K562 (cell line): ENCODE measurements around the gene SNX10. TPM values are rescaled to one million over a fixed set of nuclear protein-coding genes. Genes with fewer than 3 reads are reported as not detected.

ENCODE experiments used
- BRD4 ChIP-seq: fragments of 200-600 bp; sonication (generic); IDR thresholded peaks from 2 replicates; pipeline ENCODE4 v1.6.1; 2017; ENCODE audit warnings: inconsistent platforms
- BRD9 ChIP-seq: fragments of 450-650 bp; IDR thresholded peaks from 2 replicates; pipeline ENCODE4 v1.6.1; 2018; ENCODE audit warnings: low read depth; ENCODE audit not compliant: partially characterized antibody
- CTCFL ChIP-seq: IDR thresholded peaks from 2 replicates; pipeline ENCODE4 v1.6.1; 2011; ENCODE audit warnings: borderline replicate concordance, low read depth, mild to moderate bottlenecking, moderate library complexity, low read length; ENCODE audit not compliant: insufficient read depth, poor library complexity, severe bottlenecking
- E4F1 ChIP-seq: fragments of 250-450 bp; sonication (Bioruptor Pico); IDR thresholded peaks from 2 replicates; pipeline ENCODE4 v1.5.0; 2021; ENCODE audit warnings: mild to moderate bottlenecking, borderline replicate concordance
- FIP1L1 ChIP-seq: fragments of 200-400 bp; formaldehyde crosslinking; IDR thresholded peaks from 2 replicates; pipeline ENCODE4 v1.6.1; 2018; ENCODE audit warnings: mild to moderate bottlenecking, low read depth, low read length; ENCODE audit not compliant: poor library complexity, severe bottlenecking
- FOSL1 ChIP-seq: fragments of 200-800 bp; sonication (Bioruptor generic); conservative IDR thresholded peaks from 2 replicates; pipeline ENCODE4 v1.6.1; 2016; ENCODE audit warnings: missing genetic modification characterization, missing compliant biosample characterization
- GABPB1 ChIP-seq: sonication (generic); formaldehyde crosslinking; IDR thresholded peaks from 2 replicates; pipeline ENCODE4 v1.8.0; 2022; ENCODE audit warnings: mild to moderate bottlenecking, missing genetic modification reagents
- GATA2 ChIP-seq: sonication (generic); formaldehyde crosslinking; IDR thresholded peaks from 2 replicates; pipeline ENCODE4 v1.4.0; 2020; ENCODE audit warnings: mild to moderate bottlenecking, missing genetic modification reagents
- HMG20A ChIP-seq: fragments of 450-650 bp; formaldehyde crosslinking; conservative IDR thresholded peaks from 2 replicates; pipeline ENCODE4 v1.4.0; 2020; ENCODE audit warnings: mild to moderate bottlenecking, mixed read lengths
- IRF9 ChIP-seq: fragments of 450-650 bp; IDR thresholded peaks from 2 replicates; pipeline ENCODE4 v1.6.1; 2016; ENCODE audit warnings: missing biosample characterization, missing genetic modification characterization
- JUND ChIP-seq, 2 experiments: IDR thresholded peaks; 2 replicates in 1 of 2; 3 replicates in 1 of 2; pipeline ENCODE4 v1.6.1; 2011; ENCODE audit warnings: borderline replicate concordance in 2 of 2, low read depth in 2 of 2, low read length in 2 of 2, improper control_type of control experiment in 1 of 2, missing biosample characterization in 1 of 2, missing genetic modification characterization in 1 of 2, missing genetic modification reagents in 1 of 2
- KDM5B ChIP-seq: fragments of 200-600 bp; sonication (generic); IDR thresholded peaks from 2 replicates; pipeline ENCODE4 v1.6.1; 2012; ENCODE audit warnings: low read depth, mild to moderate bottlenecking, moderate library complexity, low read length, control low read depth, inconsistent platforms; ENCODE audit not compliant: insufficient replicate concordance
- MTF1 ChIP-seq: fragments of 250-450 bp; sonication (Bioruptor Pico); IDR thresholded peaks from 2 replicates; pipeline ENCODE4 v1.9.0; 2021; ENCODE audit warnings: moderate library complexity, mild to moderate bottlenecking, inconsistent platforms, borderline replicate concordance
- NBN ChIP-seq: fragments of 450-650 bp; IDR thresholded peaks from 2 replicates; pipeline ENCODE4 v1.6.1; 2016; ENCODE audit warnings: low read depth, mild to moderate bottlenecking
- PHB ChIP-seq: fragments of 250-450 bp; sonication (Bioruptor Pico); IDR thresholded peaks from 2 replicates; pipeline ENCODE4 v1.5.0; 2021
- PML ChIP-seq: IDR thresholded peaks from 2 replicates; pipeline ENCODE4 v1.6.1; 2012; ENCODE audit warnings: low read length, inconsistent platforms
- ZC3H8 ChIP-seq: fragments of 450-650 bp; IDR thresholded peaks from 2 replicates; pipeline ENCODE4 v1.6.1; 2017
- ZNF146 ChIP-seq: IDR thresholded peaks from one replicate; pipeline ENCODE4 v1.6.1; 2018; ENCODE audit warnings: missing compliant biosample characterization; ENCODE audit not compliant: unreplicated experiment
- ZNF316 ChIP-seq: fragments of 450-650 bp; IDR thresholded peaks from 2 replicates; pipeline ENCODE4 v1.6.1; 2016
- ZNF511 ChIP-seq: sonication (generic); formaldehyde crosslinking; IDR thresholded peaks from 2 replicates; pipeline ENCODE4 v1.8.0; 2022; ENCODE audit warnings: mild to moderate bottlenecking, missing genetic modification reagents
- ZNF764 ChIP-seq: fragments of 250-450 bp; sonication (Bioruptor Pico); IDR thresholded peaks from 2 replicates; pipeline ENCODE4 v1.4.0; 2020; ENCODE audit warnings: low read depth, mild to moderate bottlenecking, moderate library complexity
- polyA plus RNA-seq, 8 experiments: library from polyadenylated mRNA; depleted of rRNA in 4 of 8; stranded (reverse) in 5 of 8; unstranded in 3 of 8; fragments of >200 nt; fragmentation: Nextera tagmentation in 2 of 8; fragmentation: Illumina TruSeq in 1 of 8; extraction: Ambion mirVana in 2 of 8; extraction: Trizol in 1 of 8; gene quantifications; 2 replicates each; pipeline versions ENCODE4 v1.2.1 to v1.2.3, GENCODE V29; 2011 to 2014; ENCODE audit warnings: inconsistent platforms in 1 of 8, missing spikeins in 1 of 8
- total RNA-seq, 7 experiments: library from RNA; depleted of rRNA in 6 of 7; stranded (reverse); fragments of >200 nt in 6 of 7; fragmentation: Illumina TruSeq in 2 of 7; extraction: Trizol in 2 of 7; gene quantifications; 2 replicates each; pipeline versions ENCODE4 v1.2.1 to v1.2.3, GENCODE V29; 2011 to 2021; ENCODE audit warnings: low replicate concordance in 1 of 7
- TF ChIP-seq, protein P1 (sequence below): fragments of 250-450 bp; sonication (Bioruptor Pico); IDR thresholded peaks from 2 replicates; pipeline ENCODE4 v1.5.1; 2021; ENCODE audit warnings: mild to moderate bottlenecking

The SNX10 gene
- total and polyA plus RNA-seq, 9 of the 15 experiments (the other 6 are each of a cell fraction or from before 2014, with no cell fraction given), result 6.9 to 16.5 (median 11.5) TPM

GRCh38 chr7:26417911-26418413 lies 126.3 kb downstream of the SNX10 start (continued):
- TF ChIP-seq E4F1 (CRISPR knock-in tag) (no peak), KDM5B (no peak), FIP1L1 (no peak), IRF9 (no peak), ZC3H8 (no peak), PHB (CRISPR knock-in tag) (no peak), HMG20A (CRISPR knock-in tag) (no peak), GABPB1 (CRISPR knock-in tag) (no peak), FOSL1 (tag) (peak; percentile 80), JUND (IDR thresholded peaks at IDR 0.05; ENCODE audit: borderline replicate concordance, low read depth, low read length) (peak; percentile 65; the same call in 1 of the 2 replicates), JUND (tag; IDR thresholded peaks at IDR 0.05; ENCODE audit: borderline replicate concordance, low read depth, low read length) (peak; percentile 60; the same call in 2 of the 3 replicates), CTCFL (no peak), MTF1 (CRISPR knock-in tag) (no peak), BRD9 (peak; percentile 81), BRD4 (no peak), ZNF511 (CRISPR knock-in tag) (no peak), ZNF764 (CRISPR knock-in tag) (no peak), NBN (peak; percentile 82), ZNF316 (no peak), ZNF146 (no peak), PML (peak; percentile 73), GATA2 (CRISPR knock-in tag) (peak; percentile 91)
- TF ChIP-seq, protein P1, sequence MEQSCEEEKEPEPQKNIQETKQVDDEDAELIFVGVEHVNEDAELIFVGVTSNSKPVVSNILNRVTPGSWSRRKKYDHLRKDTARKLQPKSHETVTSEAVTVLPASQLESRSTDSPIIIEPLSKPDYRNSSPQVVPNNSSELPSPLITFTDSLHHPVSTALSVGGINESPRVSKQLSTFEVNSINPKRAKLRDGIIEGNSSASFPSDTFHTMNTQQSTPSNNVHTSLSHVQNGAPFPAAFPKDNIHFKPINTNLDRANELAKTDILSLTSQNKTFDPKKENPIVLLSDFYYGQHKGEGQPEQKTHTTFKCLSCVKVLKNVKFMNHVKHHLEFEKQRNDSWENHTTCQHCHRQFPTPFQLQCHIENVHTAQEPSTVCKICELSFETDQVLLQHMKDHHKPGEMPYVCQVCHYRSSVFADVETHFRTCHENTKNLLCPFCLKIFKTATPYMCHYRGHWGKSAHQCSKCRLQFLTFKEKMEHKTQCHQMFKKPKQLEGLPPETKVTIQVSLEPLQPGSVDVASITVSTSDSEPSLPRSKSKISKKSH (CRISPR knock-in tag), result no peak
